Measurements from ENCODE around the gene SGTB. TPM values are rescaled to one million over a fixed set of nuclear protein-coding genes. Genes with fewer than 3 reads are reported as not detected.

Gene SGTB
- 8.8 and 9.8 TPM in 2 replicates for total RNA-seq (2021)
- percentile 63 among the genes with signal in this experiment for Bru-seq, nascent RNA
- BruChase-seq, experiment 1, labeled RNA remaining after a 2-hour chase, result percentile 63 among the genes with signal in this experiment
- BruChase-seq, experiment 2, labeled RNA remaining after a 6-hour chase, result percentile 61 among the genes with signal in this experiment
- long read RNA-seq, full-length matches to known transcripts, result 4 of 7 reads
- long read RNA-seq, partial matches to known transcripts, result 0 of 7 reads
- long read RNA-seq, other reads (novel, unspliced or antisense), result 3 of 7 reads

GRCh38 chr5:65721720-65722574, at the start of gene SGTB, which contains the start of gene NLN:
TSS of gene SGTB (minus strand) at chr5:65722109. CDS start at chr5:65720807, 1,302 bp downstream.
TSS of gene NLN (plus strand) at chr5:65722205. CDS start at chr5:65722374, 169 bp downstream.
- peaks cover 42% of the 10 kb centered on the region for H3K79me2 ChIP-seq (ENCODE audit: low read depth)
- ChIA-PET POLR2A (ENCODE audit: unreplicated experiment) (interaction anchor here (0.5 to 0.6 kb wide), 3 partner anchors 96 to 1071 kb away, joined by 3 to 5 read pairs (median 4); no protein-coding TSS in a partner anchor), CTCF (no interaction called here)
- H3K9me2 ChIP-seq (ENCODE audit: insufficient read depth), result no peaks in the 10 kb centered on the region; the same call in 1 of the 2 replicates
- peak; percentile 44 to 86 for DNase-seq
- H3K36me3 ChIP-seq (ENCODE audit: low read depth), result 0 out of 2 replicates have a peak, but pooled peaks cover 8% of the 10 kb centered on the region
- H3F3A ChIP-seq (ENCODE audit: insufficient read depth, low read depth), result peaks cover 12% of the 10 kb centered on the region; the same call in 1 of the 2 replicates
- H3K9me3 ChIP-seq (ENCODE audit: insufficient read depth, low read depth), result no peaks in the 10 kb centered on the region
- no TSS peak for BruUV-seq (replicated peaks)
- TF ChIP-seq, protein P1, sequence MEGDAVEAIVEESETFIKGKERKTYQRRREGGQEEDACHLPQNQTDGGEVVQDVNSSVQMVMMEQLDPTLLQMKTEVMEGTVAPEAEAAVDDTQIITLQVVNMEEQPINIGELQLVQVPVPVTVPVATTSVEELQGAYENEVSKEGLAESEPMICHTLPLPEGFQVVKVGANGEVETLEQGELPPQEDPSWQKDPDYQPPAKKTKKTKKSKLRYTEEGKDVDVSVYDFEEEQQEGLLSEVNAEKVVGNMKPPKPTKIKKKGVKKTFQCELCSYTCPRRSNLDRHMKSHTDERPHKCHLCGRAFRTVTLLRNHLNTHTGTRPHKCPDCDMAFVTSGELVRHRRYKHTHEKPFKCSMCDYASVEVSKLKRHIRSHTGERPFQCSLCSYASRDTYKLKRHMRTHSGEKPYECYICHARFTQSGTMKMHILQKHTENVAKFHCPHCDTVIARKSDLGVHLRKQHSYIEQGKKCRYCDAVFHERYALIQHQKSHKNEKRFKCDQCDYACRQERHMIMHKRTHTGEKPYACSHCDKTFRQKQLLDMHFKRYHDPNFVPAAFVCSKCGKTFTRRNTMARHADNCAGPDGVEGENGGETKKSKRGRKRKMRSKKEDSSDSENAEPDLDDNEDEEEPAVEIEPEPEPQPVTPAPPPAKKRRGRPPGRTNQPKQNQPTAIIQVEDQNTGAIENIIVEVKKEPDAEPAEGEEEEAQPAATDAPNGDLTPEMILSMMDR (conservative IDR thresholded peaks at IDR 0.05), result no peak
- TF ChIP-seq EZH2 (IDR thresholded peaks at IDR 0.05; ENCODE audit: low read depth), result no peak
- H3K4me1 ChIP-seq (replicated peaks; ENCODE audit: insufficient read depth), result peaks cover 26% of the 10 kb centered on the region
- H3K4me3 ChIP-seq, result peak within 1 kb of the TSS; percentile 61
- peak within 1 kb of the TSS; percentile 48 for H3K27ac ChIP-seq
- no peaks in the 10 kb centered on the region for H3K27me3 ChIP-seq (ENCODE audit: insufficient read depth, low read depth)
- peak within 1 kb of the TSS; percentile 90 for H3K4me2 ChIP-seq
- peak within 1 kb of the TSS; percentile 95 for H2AFZ ChIP-seq
- H4K20me1 ChIP-seq (ENCODE audit: insufficient read depth), result no peaks in the 10 kb centered on the region
- intact Hi-C loops (cut with micrococcal nuclease; ENCODE audit: unreplicated experiment), result loop anchor here (5.0 kb wide), 2 partner anchors 90 to 205 kb away; partner anchors contain the start of gene ERBIN

DNA sequence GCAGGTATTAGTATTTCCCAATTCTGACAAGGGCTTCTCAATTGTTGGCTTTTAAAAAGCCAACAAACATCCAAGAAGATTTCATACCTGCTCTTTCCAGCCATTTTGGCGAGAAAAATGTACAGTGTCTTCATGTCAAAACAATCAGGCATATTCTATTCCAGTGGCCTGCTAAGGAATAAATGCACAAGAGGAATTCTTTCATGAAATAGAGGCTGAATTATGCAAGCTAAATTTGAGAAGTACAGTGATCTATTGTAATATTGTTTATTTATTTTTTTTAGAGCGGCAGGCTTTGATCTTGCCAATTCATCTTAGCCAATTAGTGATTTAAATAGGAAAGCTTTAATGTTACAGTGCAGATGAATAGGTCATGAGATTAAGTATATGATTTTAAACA, 49.4 kb upstream of the SGTB start:
- POLR2A ChIA-PET (ENCODE audit: unreplicated experiment), result no interaction called here
- DNase-seq, result no peak
- intact Hi-C loops (cut with micrococcal nuclease; ENCODE audit: unreplicated experiment), result no loop called here
- Histone ChIP-seq H3K4me3 (no peak overlapping the region), H3K27ac (no peak overlapping the region), H3K79me2 (ENCODE audit: low read depth) (no peaks in the 10 kb centered on the region), H4K20me1 (ENCODE audit: insufficient read depth) (no peaks in the 10 kb centered on the region), H3F3A (ENCODE audit: insufficient read depth, low read depth) (peaks cover 5% of the 10 kb centered on the region; the same call in 1 of the 2 replicates), H3K4me2 (no peak overlapping the region), H2AFZ (no peak overlapping the region), H3K9me3 (ENCODE audit: insufficient read depth, low read depth) (no peaks in the 10 kb centered on the region; the same call in 1 of the 2 replicates), H3K9me2 (ENCODE audit: insufficient read depth) (no peaks in the 10 kb centered on the region), H3K4me1 (replicated peaks; ENCODE audit: insufficient read depth) (0 out of 2 replicates have a peak, but pooled peaks cover 2% of the 10 kb centered on the region), H3K27me3 (ENCODE audit: insufficient read depth, low read depth) (no peaks in the 10 kb centered on the region), H3K36me3 (ENCODE audit: low read depth) (no peaks in the 10 kb centered on the region; the same call in 1 of the 2 replicates)
- CTCF ChIA-PET, result interaction anchor here (0.6 kb wide), 1 partner anchor 474 kb away, joined by 7 read pairs; no protein-coding TSS in a partner anchor
- BruUV-seq (replicated peaks), result no TSS peak
- TF ChIP-seq, protein P1 (conservative IDR thresholded peaks at IDR 0.05), result no peak
- TF ChIP-seq EZH2 (IDR thresholded peaks at IDR 0.05; ENCODE audit: low read depth), result no peak

GRCh38 chr5:65769539-65769938, 47.6 kb upstream of the SGTB start:
- Histone ChIP-seq H3K4me1 (replicated peaks; ENCODE audit: insufficient read depth) (0 out of 2 replicates have a peak, but pooled peaks cover 2% of the 10 kb centered on the region), H3K27ac (no peak overlapping the region), H2AFZ (no peak overlapping the region), H3K9me2 (ENCODE audit: insufficient read depth) (no peaks in the 10 kb centered on the region), H4K20me1 (ENCODE audit: insufficient read depth) (no peaks in the 10 kb centered on the region), H3K4me3 (no peak overlapping the region), H3K27me3 (ENCODE audit: insufficient read depth, low read depth) (no peaks in the 10 kb centered on the region), H3K79me2 (ENCODE audit: low read depth) (no peaks in the 10 kb centered on the region), H3F3A (ENCODE audit: insufficient read depth, low read depth) (peaks cover 5% of the 10 kb centered on the region; the same call in 1 of the 2 replicates), H3K36me3 (ENCODE audit: low read depth) (no peaks in the 10 kb centered on the region; the same call in 1 of the 2 replicates), H3K9me3 (ENCODE audit: insufficient read depth, low read depth) (no peaks in the 10 kb centered on the region; the same call in 1 of the 2 replicates), H3K4me2 (no peak overlapping the region)
- TF ChIP-seq EZH2 (IDR thresholded peaks at IDR 0.05; ENCODE audit: low read depth), result no peak
- TF ChIP-seq, protein P1 (conservative IDR thresholded peaks at IDR 0.05), result no peak
- ChIA-PET CTCF (no interaction called here), POLR2A (ENCODE audit: unreplicated experiment) (interaction anchor here (0.5 kb wide), 1 partner anchor 174 kb away, joined by 8 read pairs; no protein-coding TSS in a partner anchor)
- intact Hi-C loops (cut with micrococcal nuclease; ENCODE audit: unreplicated experiment), result loop anchor here (10.0 kb wide), 2 partner anchors 95 to 245 kb away; no protein-coding TSS in a partner anchor
- BruUV-seq (replicated peaks), result no TSS peak
- DNase-seq, result peak in 1 of 2 experiments; percentile 41
